Stimulated activated CD8-positive, alpha-beta memory T cell treated with anti-CD3 and anti-CD28 coated beads, Interleukin-12 subunit alpha, Interleukin-12 subunit beta, amount 100 ng/mL, for 24 hours (primary cell): ENCODE results near the gene KRCC1.
"Not testable (repeated sequence)": the region's sequence is repeated elsewhere in the genome, so short reads cannot be mapped to it uniquely, and the experiment has no call there.

Source experiments
- DNase-seq: peaks from one replicate; pipeline ENCODE4 v3.0.0-alpha.2; 2020; ENCODE audit errors: extremely low read depth

The KRCC1 gene

GRCh38 chr2:88002359-88002707 is 53.2 kb downstream of the KRCC1 start:
- DNase-seq = no peak

GRCh38 chr2:88000474-88000873 is 55.1 kb downstream of the KRCC1 start:
- not testable (repeated sequence) for DNase-seq

DNA sequence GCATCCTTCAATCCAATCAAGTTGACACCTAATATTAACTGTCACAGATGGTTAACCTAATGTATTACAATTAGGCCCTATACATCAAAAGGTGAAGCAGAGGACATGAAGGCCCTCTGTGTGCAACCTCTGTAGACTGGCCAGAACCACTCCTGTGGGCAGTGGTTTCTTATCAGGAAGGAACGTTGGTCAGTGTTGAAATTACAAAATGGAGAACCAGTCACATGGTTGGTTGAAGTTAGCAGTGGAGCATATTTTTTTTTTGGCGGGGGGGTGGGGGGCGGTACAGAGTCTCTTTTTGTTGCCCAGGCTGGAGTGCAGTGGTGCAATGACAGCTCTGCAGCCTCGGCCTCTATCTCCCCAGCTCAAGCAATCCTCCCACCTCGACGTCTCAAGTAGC is 59.0 kb downstream of the KRCC1 start:
- no peak for DNase-seq

- DNase-seq = no peak
Observed at GRCh38 chr2:87995756-87996155, 59.8 kb downstream of the KRCC1 start.

GRCh38 chr2:87994304-87994850 is 61.2 kb downstream of the KRCC1 start:
- DNase-seq = not testable (repeated sequence)

DNA sequence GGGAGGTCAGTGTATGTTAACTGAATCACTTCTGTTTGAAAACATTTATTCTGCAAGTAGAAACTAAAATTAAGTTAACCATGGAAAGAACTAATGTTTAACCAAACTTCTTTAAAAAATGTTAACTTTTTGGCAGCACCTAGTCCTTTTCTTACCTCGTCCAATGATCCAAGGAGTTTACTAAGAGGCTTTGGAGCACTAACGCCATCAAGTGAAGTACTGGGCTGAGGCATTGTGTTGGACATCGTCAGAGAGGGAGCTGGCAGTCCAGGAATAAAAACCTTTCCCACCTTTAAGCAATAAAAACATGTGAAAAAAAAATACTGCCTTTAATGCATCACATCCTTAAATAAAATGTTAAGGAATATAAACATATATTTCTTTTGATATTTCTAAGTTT is 63.0 kb downstream of the KRCC1 start:
- not testable (repeated sequence) for DNase-seq

GRCh38 chr2:87987473-87987872 is 68.1 kb downstream of the KRCC1 start:
- not testable (repeated sequence) for DNase-seq

- not testable (repeated sequence) for DNase-seq
Observed at GRCh38 chr2:87985902-87986301, 69.7 kb downstream of the KRCC1 start.

- not testable (repeated sequence) for DNase-seq
Observed at GRCh38 chr2:87981182-87981581, 74.4 kb downstream of the KRCC1 start.
